GM10847 (cell line): ENCODE measurements around the gene UBXN6.

Experiments
- POLR2A ChIP-seq: IDR thresholded peaks from 2 replicates; pipeline ENCODE4 v1.6.1; 2011; ENCODE audit not compliant: insufficient read length; ENCODE audit errors: extremely low read depth

The UBXN6 gene

DNA sequence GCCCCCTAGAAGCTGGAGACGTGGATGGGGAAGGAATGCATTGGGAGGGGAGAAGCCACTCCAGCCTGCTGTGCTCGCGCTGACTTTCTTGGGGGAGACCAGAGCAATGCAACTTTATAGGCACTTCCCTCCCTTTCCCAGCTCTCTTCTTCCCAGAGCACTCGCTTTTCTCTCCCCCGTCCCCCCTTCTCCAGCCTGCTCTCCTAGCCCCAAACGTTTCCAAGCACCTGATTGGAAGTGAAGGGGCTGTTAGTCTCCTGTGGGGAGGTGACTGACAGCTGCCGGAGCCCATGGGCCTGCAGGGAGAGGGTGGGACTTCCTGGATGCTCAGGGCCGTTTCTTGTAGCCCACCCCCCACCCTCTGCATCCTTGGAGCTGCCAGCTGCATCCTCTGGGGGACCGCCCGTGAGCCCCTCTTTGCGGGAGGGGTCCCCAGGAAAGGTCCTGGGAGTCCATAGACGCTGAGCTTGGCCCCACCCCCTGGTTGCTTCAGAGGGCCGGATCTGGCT is 17.0 kb upstream of the UBXN6 start:
- TF ChIP-seq POLR2A: no peak

DNA sequence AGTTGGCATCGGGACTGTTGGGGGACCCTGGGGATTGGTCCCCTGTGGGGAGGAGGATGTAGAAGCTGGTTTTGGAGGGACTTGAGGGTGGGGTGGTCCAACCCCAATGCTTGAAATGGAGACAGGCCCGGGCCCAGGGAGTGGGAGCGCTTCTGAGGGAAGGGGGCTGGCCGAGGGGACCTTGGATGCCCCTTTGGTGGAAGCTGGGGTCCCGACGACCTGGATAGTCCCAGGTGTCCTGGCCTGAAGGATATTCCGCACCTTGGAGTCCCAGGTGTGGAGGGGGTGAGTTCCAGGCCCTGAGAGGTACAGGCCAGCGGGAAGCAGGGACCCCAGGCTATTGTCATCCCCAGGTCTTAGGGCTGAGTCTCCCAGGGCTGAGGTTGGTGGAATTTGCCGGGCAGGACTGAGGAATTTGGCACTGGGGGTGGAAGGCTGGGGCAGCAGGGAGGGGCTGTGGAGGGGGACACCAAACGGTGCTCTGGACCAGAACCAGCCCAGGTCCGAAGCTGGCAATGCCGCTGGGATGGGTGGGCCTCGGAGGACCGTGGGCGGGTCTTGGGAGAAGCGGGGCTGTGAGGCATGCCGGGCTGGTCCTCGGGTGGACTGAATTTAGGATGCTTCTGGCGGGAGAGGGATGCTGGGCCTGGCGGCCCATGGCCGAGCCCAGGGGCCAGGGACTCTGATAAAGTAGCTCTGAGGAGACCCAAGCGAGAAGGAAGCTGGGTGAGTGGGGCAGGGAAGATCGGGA is 16.3 kb upstream of the UBXN6 start:
- no peak for TF ChIP-seq POLR2A

DNA sequence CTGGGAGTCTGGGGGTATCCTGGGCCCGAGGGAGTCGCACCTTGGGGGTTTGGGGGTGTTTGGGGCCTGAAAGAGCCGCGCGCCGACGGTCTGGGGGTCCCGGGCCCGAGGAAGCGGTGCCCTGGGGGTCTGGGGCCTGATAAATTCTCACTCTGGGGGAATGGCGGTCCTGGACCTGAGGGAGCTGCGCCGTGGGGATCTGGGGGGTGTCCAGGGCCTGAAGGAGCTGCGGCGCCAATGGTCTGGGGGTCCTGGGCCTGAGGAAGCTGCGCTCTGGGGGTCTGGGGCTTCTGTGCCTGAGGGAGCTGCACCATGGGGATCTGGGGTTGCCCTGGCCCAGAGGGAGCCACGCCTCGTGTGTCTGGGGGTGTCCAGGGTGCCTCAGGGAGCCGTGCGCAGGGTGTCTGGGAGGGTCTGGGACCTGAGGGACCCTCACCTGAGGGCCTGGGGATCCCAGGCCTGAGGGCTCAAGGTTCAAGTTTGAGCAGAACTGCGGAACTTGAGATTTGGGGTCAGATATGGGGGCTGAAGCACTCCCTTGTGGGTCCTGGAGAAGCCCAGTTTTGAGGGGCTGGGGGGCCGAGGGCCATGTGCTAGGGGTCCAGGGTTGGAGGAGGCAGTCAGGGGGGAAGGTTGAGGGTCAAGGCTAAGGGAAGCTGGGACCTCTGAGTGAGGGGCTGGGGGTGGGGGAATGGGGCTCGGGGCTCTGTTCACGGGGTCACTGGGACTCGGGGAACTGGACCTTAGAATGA is 15.6 kb upstream of the UBXN6 start:
- no peak for TF ChIP-seq POLR2A

GRCh38 chr19:4472174-4472974 is 14.8 kb upstream of the UBXN6 start, which contains the start of gene HDGFL2:
HDGFL2 (plus strand) TSS chr19:4472297; CDS start chr19:4472351, 54 bp downstream.
- peak; percentile 37 for TF ChIP-seq POLR2A

DNA sequence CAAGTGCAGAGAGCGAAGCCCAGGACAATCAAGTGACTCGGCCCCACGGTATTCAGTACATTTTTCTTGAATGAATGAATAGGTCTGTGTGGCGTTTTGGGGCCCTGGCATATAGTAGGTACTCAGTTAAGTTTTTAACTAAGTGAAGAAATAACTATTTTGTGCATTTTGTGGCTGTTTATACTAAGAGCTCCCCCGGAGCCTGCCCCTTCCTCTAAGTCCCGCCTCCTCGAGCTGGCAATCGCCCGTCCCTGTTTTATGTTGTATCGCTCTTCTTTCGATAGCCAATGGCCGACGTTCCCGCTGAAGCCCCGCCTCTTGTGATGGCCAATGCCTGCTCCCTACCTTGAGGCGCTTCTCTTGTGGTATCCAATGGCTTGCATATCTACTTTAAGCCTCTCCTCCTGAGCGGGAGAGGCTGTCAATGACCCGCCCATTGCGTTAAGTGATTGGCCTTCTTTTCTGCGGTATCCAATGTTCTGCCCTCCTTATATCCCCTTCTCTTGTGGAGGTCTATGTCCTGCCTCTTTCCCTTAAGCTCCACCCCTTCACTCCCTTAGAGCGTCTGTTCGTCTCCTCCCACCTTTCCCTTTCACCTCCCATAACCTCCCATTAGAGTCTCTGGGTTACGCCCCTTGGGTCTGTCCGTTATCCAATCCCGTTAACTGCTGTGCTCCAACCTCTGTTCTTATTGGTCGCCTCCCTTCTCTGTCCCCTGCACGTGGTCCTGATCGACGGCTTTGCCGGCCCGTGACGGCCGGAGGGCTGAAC is 14.0 kb upstream of the UBXN6 start:
- no peak for TF ChIP-seq POLR2A

DNA sequence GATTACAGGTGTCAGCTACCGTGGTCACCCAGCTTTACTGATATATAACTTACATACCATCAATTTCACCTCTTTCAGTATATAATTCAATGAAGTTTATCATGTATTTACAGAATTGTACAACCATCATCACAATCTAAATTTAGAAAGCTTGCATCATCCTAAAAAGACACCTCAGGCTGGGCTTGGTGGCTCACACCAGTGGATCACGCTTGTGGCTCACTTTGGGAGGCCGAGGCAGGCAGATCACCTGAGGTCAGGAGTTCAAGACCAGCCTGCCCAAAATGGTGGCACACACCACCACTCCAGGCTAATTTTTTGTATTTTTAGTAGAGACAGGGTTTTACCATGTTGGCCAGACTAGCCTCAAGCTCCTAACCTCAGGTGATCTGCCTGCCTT is 10.2 kb upstream of the UBXN6 start:
- TF ChIP-seq POLR2A: no peak

DNA sequence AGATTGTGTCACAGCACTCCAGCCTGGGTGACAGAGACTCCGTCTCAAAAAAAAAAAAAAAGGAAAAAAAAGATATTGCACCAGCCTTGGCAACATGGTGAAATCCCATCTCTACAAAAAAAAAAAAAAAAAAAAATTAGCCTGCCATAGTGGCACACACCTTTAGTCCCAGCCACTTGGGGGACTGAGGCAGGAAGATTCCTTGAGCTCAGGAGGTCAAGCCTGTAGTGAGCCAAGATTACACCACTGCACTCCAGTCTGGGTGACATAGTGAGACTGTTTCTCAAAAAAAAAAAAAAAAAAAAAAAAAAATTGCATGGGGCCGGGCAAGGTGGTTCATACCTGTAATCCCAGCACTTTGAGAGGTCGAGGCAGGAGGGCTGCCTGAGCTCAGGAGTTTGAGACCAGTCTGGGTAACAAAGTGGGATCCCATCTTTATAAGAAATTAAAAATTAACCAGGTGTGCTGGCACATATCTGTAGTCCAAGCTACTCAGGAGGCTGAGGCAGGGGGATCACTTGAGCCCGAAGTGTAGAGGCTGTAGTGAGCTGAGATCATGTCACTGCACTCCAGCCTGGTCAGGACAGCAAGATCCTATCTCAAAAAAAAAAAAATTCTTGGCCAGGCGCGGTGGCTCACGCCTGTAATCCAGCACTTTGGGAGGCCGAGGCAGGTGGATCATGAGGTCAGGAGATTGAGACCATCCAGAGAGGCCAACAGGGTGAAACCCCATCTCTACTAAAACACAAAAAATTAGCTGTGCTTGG is 7.4 kb upstream of the UBXN6 start:
- no peak for TF ChIP-seq POLR2A

- TF ChIP-seq POLR2A: no peak
Measured at GRCh38 chr19:4456843-4457653, 546 bp downstream of the UBXN6 start.

GRCh38 chr19:4456476-4456842 is 1.1 kb downstream of the UBXN6 start:
- TF ChIP-seq POLR2A: no peak

DNA sequence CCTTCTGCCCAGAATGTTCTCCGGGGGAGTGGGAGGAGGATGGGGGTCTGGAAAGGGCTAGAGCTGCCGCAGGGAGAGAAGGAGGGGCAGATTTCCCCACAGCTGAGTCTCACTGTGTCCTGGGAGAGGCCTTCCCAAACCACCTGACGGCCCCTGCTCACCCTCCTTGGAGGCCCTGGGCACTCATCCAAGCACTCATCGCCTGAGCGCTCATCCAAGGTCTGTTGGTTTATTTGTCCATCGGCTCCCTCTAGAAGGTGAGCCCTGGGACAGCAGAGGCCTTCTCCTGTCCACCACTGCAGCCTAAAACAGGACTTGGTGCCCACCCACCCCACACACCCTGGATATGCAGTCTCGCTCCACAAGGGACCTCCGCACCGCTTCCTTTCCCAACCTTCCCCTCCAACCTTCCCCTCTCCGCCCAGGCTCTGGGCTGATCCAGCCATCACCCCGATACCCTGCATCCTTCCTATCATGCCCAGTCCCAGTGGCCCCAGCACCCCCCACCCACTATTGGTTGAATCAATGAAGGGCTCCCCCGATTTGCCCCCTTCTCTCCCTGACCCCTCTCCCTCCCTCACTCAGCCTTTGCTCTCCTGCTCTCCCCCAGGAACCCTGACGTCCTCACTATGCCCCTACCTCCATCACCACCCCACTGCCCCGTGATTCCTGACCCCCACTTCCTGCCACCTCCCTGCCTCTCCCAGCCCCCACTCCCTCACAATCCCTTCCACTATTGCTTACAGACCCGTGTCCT is 1.7 kb downstream of the UBXN6 start:
- no peak for TF ChIP-seq POLR2A

DNA sequence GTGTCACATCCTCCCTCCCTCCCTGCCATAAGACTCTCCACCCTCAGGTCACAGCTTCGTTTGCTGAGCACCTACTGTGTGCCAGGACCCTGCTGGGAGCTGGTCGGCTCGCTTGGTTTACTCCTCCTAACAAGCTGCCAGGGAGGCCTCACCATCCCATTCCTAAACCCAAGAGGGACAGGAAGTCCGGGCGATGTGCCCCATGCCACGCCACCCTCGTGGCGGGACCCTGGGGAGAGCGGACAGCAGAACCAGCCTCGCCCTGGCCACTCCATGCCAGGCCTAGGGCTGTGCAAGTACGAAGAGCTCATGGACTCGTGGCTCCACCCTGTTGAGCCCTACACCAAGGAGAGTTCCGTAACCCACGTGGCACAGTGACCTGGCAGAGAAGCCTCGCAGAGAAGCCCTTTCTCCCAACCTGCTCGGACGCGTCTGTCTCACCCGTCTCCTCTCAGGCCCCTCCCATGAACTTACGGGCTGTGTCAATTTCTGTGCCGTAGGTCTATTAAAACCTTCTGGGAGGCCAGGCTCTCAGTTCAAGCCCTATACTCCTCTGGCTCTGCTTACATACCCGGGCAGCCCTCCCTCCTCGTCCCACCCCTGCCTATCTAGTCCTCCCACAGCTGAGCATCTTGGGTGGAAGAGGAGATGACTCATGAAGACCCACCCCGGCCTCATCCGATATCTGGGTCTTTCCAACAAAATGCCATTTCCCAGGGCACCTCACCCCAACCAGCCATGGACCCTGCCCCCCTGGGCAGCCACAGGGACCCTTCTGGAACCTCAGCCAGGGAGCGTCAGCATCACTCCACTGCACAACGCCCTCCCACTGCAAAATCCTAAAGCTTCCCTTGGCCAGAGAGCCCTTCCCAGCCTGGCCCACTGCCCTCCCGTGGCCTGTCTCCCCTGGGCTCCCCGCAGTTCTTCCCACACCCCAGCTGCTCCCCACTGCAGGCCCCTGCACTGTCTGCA is 2.6 kb downstream of the UBXN6 start:
- TF ChIP-seq POLR2A: no peak
